ENCODE results near the gene RPS27L. TPM values are rescaled to one million over a fixed set of nuclear protein-coding genes. Genes with fewer than 3 reads are reported as not detected.

Gene RPS27L
- total RNA-seq, 2 experiments from 2014 or later: 117 to 143 TPM

GRCh38 chr15:63194880-63195568 lies 37.7 kb upstream of the RPS27L start:
- Mint-ChIP-seq H3K36me3 (ENCODE audit: low read depth) (peaks cover 50% of the 10 kb centered on the region), H3K4me3 (peak overlapping the region; percentile 99), H3K27me3 (no peaks in the 10 kb centered on the region), H3K9me3 (ENCODE audit: low read depth) (no peaks in the 10 kb centered on the region), H3K4me1 (peaks cover 84% of the 10 kb centered on the region), H3K27ac (peak overlapping the region; percentile 79)
- ATAC-seq (no peak), DNase-seq (no peak)
- intact Hi-C loops (cut with DNase I, micrococcal nuclease): loop anchor here (5.0 kb wide), 5 partner anchors 37 to 1697 kb away; partner anchors contain the start of genes LACTB (in 1 of the 2) and PPIB (in 1 of the 2)
- POLR2A ChIA-PET: interaction anchor here (0.8 to 1.9 kb wide), 7 partner anchors 7 to 83 kb away, joined by 3 to 6 read pairs (median 5); no protein-coding TSS in a partner anchor
- CTCF ChIA-PET: interaction anchor here (0.7 to 2.7 kb wide), 8 partner anchors 9 to 44 kb away, joined by 4 to 9 read pairs (median 6); no protein-coding TSS in a partner anchor

- H3K9me3 Mint-ChIP-seq (ENCODE audit: low read depth): no peaks in the 10 kb centered on the region
- ATAC-seq (no peak), DNase-seq (no peak)
- ChIA-PET CTCF (interaction anchor here (1.2 to 3.4 kb wide), 4 partner anchors 9 to 34 kb away, joined by 4 to 14 read pairs (median 8); no protein-coding TSS in a partner anchor), POLR2A (interaction anchor here (0.7 to 1.6 kb wide), 6 partner anchors 8 to 286 kb away, joined by 3 to 6 read pairs (median 4); no protein-coding TSS in a partner anchor)
- H3K4me3 Mint-ChIP-seq: peak overlapping the region; percentile 99
- H3K27ac Mint-ChIP-seq: peak overlapping the region; percentile 96
- H3K27me3 Mint-ChIP-seq: no peaks in the 10 kb centered on the region
- H3K4me1 Mint-ChIP-seq: peaks cover 77% of the 10 kb centered on the region
- intact Hi-C loops (cut with DNase I, micrococcal nuclease): loop anchor here (5.0 kb wide), 5 partner anchors 38 to 1698 kb away; partner anchors contain the start of genes LACTB (in 1 of the 2) and PPIB (in 1 of the 2)
- peaks cover 45% of the 10 kb centered on the region for H3K36me3 Mint-ChIP-seq (ENCODE audit: low read depth)
Measured at GRCh38 chr15:63194302-63194701, 37.0 kb upstream of the RPS27L start.

GRCh38 chr15:63192619-63193206 lies 35.4 kb upstream of the RPS27L start:
- H3K27ac Mint-ChIP-seq: peak overlapping the region; percentile 96
- DNase-seq (peak; percentile 64), ATAC-seq (peak; percentile 40)
- H3K9me3 Mint-ChIP-seq (ENCODE audit: low read depth): no peaks in the 10 kb centered on the region
- H3K4me1 Mint-ChIP-seq: peaks cover 69% of the 10 kb centered on the region
- H3K27me3 Mint-ChIP-seq: no peaks in the 10 kb centered on the region
- intact Hi-C loops (cut with DNase I, micrococcal nuclease): loop anchor here (1.0 to 5.0 kb wide), 11 partner anchors 9 to 1700 kb away; partner anchors contain the start of genes LACTB (in 1 of the 2), PPIB (in 1 of the 2) and USP3 (in 1 of the 2)
- CTCF ChIA-PET: interaction anchor here (0.7 to 3.4 kb wide), 5 partner anchors 10 to 145 kb away, joined by 3 to 18 read pairs (median 14); no protein-coding TSS in a partner anchor
- POLR2A ChIA-PET: interaction anchor here (0.5 to 2.0 kb wide), 11 partner anchors 10 to 1642 kb away, joined by 3 to 21 read pairs (median 6); partner anchors contain the start of gene RPS27L
- peaks cover 41% of the 10 kb centered on the region for H3K36me3 Mint-ChIP-seq (ENCODE audit: low read depth)
- peak overlapping the region; percentile 99 for H3K4me3 Mint-ChIP-seq

GRCh38 chr15:63191895-63192618 lies 34.8 kb upstream of the RPS27L start:
- peaks cover 64% of the 10 kb centered on the region for H3K4me1 Mint-ChIP-seq
- H3K27me3 Mint-ChIP-seq: no peaks in the 10 kb centered on the region
- no peaks in the 10 kb centered on the region for H3K9me3 Mint-ChIP-seq (ENCODE audit: low read depth)
- ChIA-PET CTCF (interaction anchor here (0.6 to 3.4 kb wide), 14 partner anchors 11 to 304 kb away, joined by 3 to 18 read pairs (median 4); partner anchors contain the start of gene RPS27L), POLR2A (interaction anchor here (0.6 to 2.0 kb wide), 15 partner anchors 9 to 1643 kb away, joined by 3 to 21 read pairs (median 4); partner anchors contain the start of gene RPS27L)
- DNase-seq (peak; percentile 63), ATAC-seq (peak; percentile 66)
- peaks cover 38% of the 10 kb centered on the region for H3K36me3 Mint-ChIP-seq (ENCODE audit: low read depth)
- peak overlapping the region; percentile 96 for H3K27ac Mint-ChIP-seq
- intact Hi-C loops (cut with DNase I, micrococcal nuclease): loop anchor here (1.0 to 5.0 kb wide), 11 partner anchors 9 to 1700 kb away; partner anchors contain the start of genes LACTB (in 1 of the 2), PPIB (in 1 of the 2) and USP3 (in 1 of the 2)
- H3K4me3 Mint-ChIP-seq: peak overlapping the region; percentile 99

- DNase-seq: no peak
- Mint-ChIP-seq H3K4me1 (peaks cover 55% of the 10 kb centered on the region), H3K27me3 (no peaks in the 10 kb centered on the region), H3K27ac (peak overlapping the region; percentile 96), H3K9me3 (ENCODE audit: low read depth) (no peaks in the 10 kb centered on the region), H3K36me3 (ENCODE audit: low read depth) (peaks cover 38% of the 10 kb centered on the region), H3K4me3 (peak overlapping the region; percentile 99)
- CTCF ChIA-PET: interaction anchor here (0.6 to 3.4 kb wide), 12 partner anchors 12 to 305 kb away, joined by 3 to 18 read pairs (median 4); partner anchors contain the start of gene RPS27L
- intact Hi-C loops (cut with DNase I, micrococcal nuclease): loop anchor here (5.0 kb wide), 5 partner anchors 41 to 1701 kb away; partner anchors contain the start of genes LACTB (in 1 of the 2) and PPIB (in 1 of the 2)
- POLR2A ChIA-PET: interaction anchor here (0.7 to 2.0 kb wide), 6 partner anchors 12 to 48 kb away, joined by 3 to 21 read pairs (median 10); partner anchors contain the start of gene RPS27L
- ATAC-seq: no peak
Measured at GRCh38 chr15:63190769-63191649, 33.7 kb upstream of the RPS27L start.

- intact Hi-C loops (cut with DNase I, micrococcal nuclease): loop anchor here (1.0 to 10.0 kb wide), 13 partner anchors 33 to 1702 kb away; partner anchors contain the start of genes APH1B (in 2 of the 2), CIAO2A (in 2 of the 2), RPS27L (in 2 of the 2) and LACTB (in 1 of the 2)
- H3K36me3 Mint-ChIP-seq (ENCODE audit: low read depth): peaks cover 32% of the 10 kb centered on the region
- ChIA-PET POLR2A (interaction anchor here (0.7 kb wide), 1 partner anchor 48 kb away, joined by 5 read pairs; no protein-coding TSS in a partner anchor), CTCF (interaction anchor here (1.0 to 2.6 kb wide), 6 partner anchors 13 to 306 kb away, joined by 3 to 18 read pairs (median 10); no protein-coding TSS in a partner anchor)
- H3K27me3 Mint-ChIP-seq: no peaks in the 10 kb centered on the region
- H3K4me1 Mint-ChIP-seq: peaks cover 47% of the 10 kb centered on the region
- peak overlapping the region; percentile 99 for H3K4me3 Mint-ChIP-seq
- no peaks in the 10 kb centered on the region for H3K9me3 Mint-ChIP-seq (ENCODE audit: low read depth)
- peak overlapping the region; percentile 96 for H3K27ac Mint-ChIP-seq
- DNase-seq (no peak), ATAC-seq (no peak)
Measured at GRCh38 chr15:63189941-63190768, 32.9 kb upstream of the RPS27L start.

GRCh38 chr15:63188926-63189871 lies 31.9 kb upstream of the RPS27L start, which contains the start of gene RAB8B:
Gene RAB8B, plus strand, starts transcription at chr15:63189606. Its CDS starts 19 bp downstream, at chr15:63189625.
- ATAC-seq: peak; percentile 76
- peak; percentile 100 for DNase-seq
- H3K4me3 Mint-ChIP-seq: peak within 1 kb of the TSS; percentile 99
- H3K9me3 Mint-ChIP-seq (ENCODE audit: low read depth): no peaks in the 10 kb centered on the region
- ChIA-PET CTCF (interaction anchor here (0.6 to 0.8 kb wide), 2 partner anchors 23 to 31 kb away, joined by 3 to 5 read pairs; partner anchors contain the start of gene RPS27L), POLR2A (interaction anchor here (0.6 kb wide), 1 partner anchor 9 kb away, joined by 6 read pairs; no protein-coding TSS in a partner anchor)
- intact Hi-C loops (cut with DNase I, micrococcal nuclease): loop anchor here (1.0 to 10.0 kb wide), 9 partner anchors 12 to 906 kb away; partner anchors contain the start of genes APH1B (in 2 of the 2), CIAO2A (in 2 of the 2), RPS27L (in 2 of the 2) and SNX1 (in 1 of the 2)
- H3K27ac Mint-ChIP-seq: peak within 1 kb of the TSS; percentile 97
- no peaks in the 10 kb centered on the region for H3K27me3 Mint-ChIP-seq
- peaks cover 31% of the 10 kb centered on the region for H3K36me3 Mint-ChIP-seq (ENCODE audit: low read depth)
- H3K4me1 Mint-ChIP-seq: peaks cover 39% of the 10 kb centered on the region

GRCh38 chr15:63188247-63188925 lies 31.1 kb upstream of the RPS27L start:
- Mint-ChIP-seq H3K27ac (peak overlapping the region; percentile 97), H3K27me3 (no peaks in the 10 kb centered on the region), H3K4me3 (peak overlapping the region; percentile 99), H3K4me1 (peaks cover 31% of the 10 kb centered on the region), H3K9me3 (ENCODE audit: low read depth) (no peaks in the 10 kb centered on the region), H3K36me3 (ENCODE audit: low read depth) (peaks cover 27% of the 10 kb centered on the region)
- ATAC-seq (peak; percentile 3), DNase-seq (peak; percentile 52)
- ChIA-PET CTCF (no interaction called here), POLR2A (no interaction called here)
- intact Hi-C loops (cut with DNase I, micrococcal nuclease): loop anchor here (1.0 to 10.0 kb wide), 4 partner anchors 11 to 906 kb away; partner anchors contain the start of genes CIAO2A (in 2 of the 2), RPS27L (in 1 of the 2) and SNX1 (in 1 of the 2)

All from activated CD4-positive, alpha-beta T cell treated with anti-CD3 and anti-CD28 coated beads for 36 hours (primary cell).